MCF 10A (cell line): Measurements from ENCODE around the gene YTHDF1. TPM values are rescaled to one million over a fixed set of nuclear protein-coding genes. Genes with fewer than 3 reads are reported as not detected.

Experiments used
- BruUV-seq: library from RNA; stranded (reverse); fragments of 400-500 nt; replicated peaks from 2 replicates; lab custom pipeline; 2021; lab: Mats Ljungman, UMichigan
- CTCF ChIA-PET: fragments of 300-600 bp; sonication (Branson Sonifier 250); formaldehyde crosslinking; extraction: SDS; loops from one replicate; lab custom pipeline; 2021; ENCODE audit warnings: antibody characterized with exemption, inconsistent platforms; lab: Yijun Ruan, JAX
- POLR2A ChIA-PET: fragments of 300-600, 350-650 bp; sonication (Branson Sonifier 250); formaldehyde crosslinking; extraction: SDS; loops from one replicate; lab custom pipeline; 2020; ENCODE audit warnings: antibody characterized with exemption, inconsistent platforms; lab: Yijun Ruan, JAX
- DNase-seq: peaks from one replicate; pipeline ENCODE4 v3.0.0-alpha.2; 2018; ENCODE audit not compliant: unreplicated experiment
- H3K27ac Mint-ChIP-seq: one replicate; pipeline ENCODE4 v1.8.0; 2022; ENCODE audit warnings: mild to moderate bottlenecking, low read depth, mixed read lengths; ENCODE audit not compliant: unreplicated experiment
- H3K27me3 Mint-ChIP-seq: one replicate; pipeline ENCODE4 v1.8.0; 2022; ENCODE audit warnings: mixed read lengths; ENCODE audit not compliant: insufficient read depth, unreplicated experiment
- H3K36me3 Mint-ChIP-seq: one replicate; pipeline ENCODE4 v1.8.0; 2022; ENCODE audit warnings: mild to moderate bottlenecking, moderate library complexity, mixed read lengths; ENCODE audit not compliant: insufficient read depth, unreplicated experiment
- H3K4me1 Mint-ChIP-seq: one replicate; pipeline ENCODE4 v1.8.0; 2022; ENCODE audit warnings: mixed read lengths; ENCODE audit not compliant: insufficient read depth, unreplicated experiment
- H3K4me3 Mint-ChIP-seq: one replicate; pipeline ENCODE4 v1.8.0; 2022; ENCODE audit warnings: mild to moderate bottlenecking, moderate library complexity, mixed read lengths; ENCODE audit not compliant: unreplicated experiment
- H3K9me3 Mint-ChIP-seq: one replicate; pipeline ENCODE4 v1.8.0; 2022; ENCODE audit warnings: mixed read lengths; ENCODE audit not compliant: unreplicated experiment
- CTCF ChIP-seq: fragments of 200-600 bp; IDR thresholded peaks from one replicate; pipeline ENCODE4 v1.8.0; 2022; ENCODE audit warnings: antibody characterized with exemption, mild to moderate bottlenecking; ENCODE audit not compliant: unreplicated experiment
- intact Hi-C: fragments of 100-400 bp; cut with micrococcal nuclease; formaldehyde crosslinking; loops from 2 replicates; pipeline ENCODE4 v1.14.1; 2022
- total RNA-seq: library from RNA; stranded (reverse); gene quantifications from 2 replicates; pipeline ENCODE4 v1.2.3, GENCODE V29; 2022

The YTHDF1 gene
- total RNA-seq, 1 experiment from 2014 or later, result 49.5 TPM

GRCh38 chr20:63177785-63178445, 38.0 kb downstream of the YTHDF1 start:
- Mint-ChIP-seq H3K9me3 (no peaks in the 10 kb centered on the region), H3K27ac (no peak overlapping the region), H3K36me3 (peaks cover 13% of the 10 kb centered on the region), H3K4me1 (no peaks in the 10 kb centered on the region), H3K27me3 (peaks cover 39% of the 10 kb centered on the region), H3K4me3 (no peak overlapping the region)
- intact Hi-C loops, result loop anchor here (2.0 kb wide), 1 partner anchor 121 kb away; no protein-coding TSS in a partner anchor
- no peak for TF ChIP-seq CTCF
- BruUV-seq, result no TSS peak
- no peak for DNase-seq
- POLR2A ChIA-PET, result no interaction called here
- CTCF ChIA-PET, result interaction anchor here (1.5 kb wide), 1 partner anchor 123 kb away, joined by 4 read pairs; no protein-coding TSS in a partner anchor

- BruUV-seq, result no TSS peak
- POLR2A ChIA-PET, result no interaction called here
- Mint-ChIP-seq H3K4me1 (no peaks in the 10 kb centered on the region), H3K27me3 (peaks cover 45% of the 10 kb centered on the region), H3K9me3 (no peaks in the 10 kb centered on the region), H3K4me3 (no peak overlapping the region), H3K36me3 (peaks cover 13% of the 10 kb centered on the region), H3K27ac (no peak overlapping the region)
- no peak for DNase-seq
- intact Hi-C loops, result no loop called here
- CTCF ChIA-PET, result interaction anchor here (0.5 to 1.5 kb wide), 4 partner anchors 46 to 1065 kb away, joined by 3 to 8 read pairs (median 4); no protein-coding TSS in a partner anchor
- no peak for TF ChIP-seq CTCF
These were observed 38.7 kb downstream of the YTHDF1 start for GRCh38 chr20:63177134-63177784.

- H3K9me3 Mint-ChIP-seq, result no peaks in the 10 kb centered on the region
- no peak for DNase-seq
- H3K27ac Mint-ChIP-seq, result no peak overlapping the region
- no peak overlapping the region for H3K4me3 Mint-ChIP-seq
- H3K4me1 Mint-ChIP-seq, result no peaks in the 10 kb centered on the region
- POLR2A ChIA-PET, result no interaction called here
- peaks cover 13% of the 10 kb centered on the region for H3K36me3 Mint-ChIP-seq
- no TSS peak for BruUV-seq
- peaks cover 52% of the 10 kb centered on the region for H3K27me3 Mint-ChIP-seq
- CTCF ChIA-PET, result interaction anchor here (0.6 to 1.5 kb wide), 3 partner anchors 47 to 269 kb away, joined by 3 to 8 read pairs (median 4); no protein-coding TSS in a partner anchor
- intact Hi-C loops, result no loop called here
- TF ChIP-seq CTCF, result no peak
These were observed 39.4 kb downstream of the YTHDF1 start for GRCh38 chr20:63176427-63177133.

- CTCF ChIA-PET, result no interaction called here
- no peak for DNase-seq
- Mint-ChIP-seq H3K36me3 (peaks cover 13% of the 10 kb centered on the region), H3K4me1 (no peaks in the 10 kb centered on the region), H3K27ac (no peak overlapping the region), H3K4me3 (no peak overlapping the region), H3K27me3 (peaks cover 57% of the 10 kb centered on the region), H3K9me3 (no peaks in the 10 kb centered on the region)
- no peak for TF ChIP-seq CTCF
- no TSS peak for BruUV-seq
- intact Hi-C loops, result no loop called here
- POLR2A ChIA-PET, result no interaction called here
These were observed 39.9 kb downstream of the YTHDF1 start for GRCh38 chr20:63176034-63176426.
